ENCODE results near the gene LAMTOR3. TPM values are rescaled to one million over a fixed set of nuclear protein-coding genes. Genes with fewer than 3 reads are reported as not detected.

Gene LAMTOR3
- total and polyA plus RNA-seq, 10 donors = 22.4 to 52.6 (median 37.9) TPM

- intact Hi-C loops (cut with DNase I; ENCODE audit: low total_unique reads) = no loop called here
- 47 to 55% (median 48%) methylated on average over 5 of the region's 5 CpGs for WGBS, 5 donors
- no peaks in the 10 kb centered on the region for H3K9me3 ChIP-seq
- H3K27ac ChIP-seq = peak overlapping the region in 6 of 8 donors; percentile 10 to 66 (median 41)
- H3K4me3 ChIP-seq = no peak overlapping the region
- DNase-seq = no peak
- peaks cover 0 to 52% (median 16%) of the 10 kb centered on the region in 6 donors for H3K4me1 ChIP-seq
- H3K36me3 ChIP-seq = peaks cover 0 to 47% (median 8%) of the 10 kb centered on the region in 6 donors
- no peaks in the 10 kb centered on the region for H3K27me3 ChIP-seq (replicated peaks in 1 of 7)
- TF ChIP-seq POLR2AphosphoS5 (IDR thresholded peaks at IDR 0.05) (no peak), POLR2A (IDR thresholded peaks at IDR 0.05) (no peak), CTCF (IDR thresholded peaks at IDR 0.05 in 8 of 11, conservative IDR thresholded peaks at IDR 0.05 in 3 of 11) (no peak)
These were observed 32.9 kb downstream of the LAMTOR3 start for GRCh38 chr4:99861120-99861905.

- no peak for TF ChIP-seq POLR2A (IDR thresholded peaks at IDR 0.05)
- TF ChIP-seq POLR2AphosphoS5 (IDR thresholded peaks at IDR 0.05) = no peak
- no peak for TF ChIP-seq CTCF (IDR thresholded peaks at IDR 0.05 in 8 of 11, conservative IDR thresholded peaks at IDR 0.05 in 3 of 11)
- WGBS, 5 donors = 70 to 81% (median 74%) methylated on average over 2 of the region's 2 CpGs
- H3K4me1 ChIP-seq = peaks cover 0 to 60% (median 24%) of the 10 kb centered on the region in 6 donors
- H3K4me3 ChIP-seq = no peak overlapping the region
- H3K9me3 ChIP-seq = no peaks in the 10 kb centered on the region
- no peak for DNase-seq
- intact Hi-C loops (cut with DNase I; ENCODE audit: low total_unique reads) = no loop called here
- peak overlapping the region in 2 of 8 donors; percentile 63 to 66 for H3K27ac ChIP-seq
- peaks cover 0 to 40% (median 6%) of the 10 kb centered on the region in 6 donors for H3K36me3 ChIP-seq
- H3K27me3 ChIP-seq (replicated peaks in 1 of 7) = no peaks in the 10 kb centered on the region
These were observed 33.7 kb downstream of the LAMTOR3 start for GRCh38 chr4:99860521-99860920.

- Histone ChIP-seq H3K9me3 (no peaks in the 10 kb centered on the region), H3K36me3 (peaks cover 0 to 34% (median 3%) of the 10 kb centered on the region in 6 donors), H3K27me3 (replicated peaks in 1 of 7) (no peaks in the 10 kb centered on the region), H3K4me3 (no peak overlapping the region), H3K4me1 (peaks cover 0 to 69% (median 32%) of the 10 kb centered on the region in 6 donors), H3K27ac (peak overlapping the region in 3 of 8 donors; percentile 9 to 66 (median 51))
- WGBS, 5 donors = 59 to 84% (median 76%) methylated on average over 2 of the region's 2 CpGs
- DNase-seq = peak; percentile 67
- intact Hi-C loops (cut with DNase I; ENCODE audit: low total_unique reads) = no loop called here
- no peak for TF ChIP-seq CTCF (IDR thresholded peaks at IDR 0.05 in 8 of 11, conservative IDR thresholded peaks at IDR 0.05 in 3 of 11)
- TF ChIP-seq POLR2AphosphoS5 (IDR thresholded peaks at IDR 0.05) = peak in 2 of 3 donors; percentile 29 to 42
- TF ChIP-seq POLR2A (IDR thresholded peaks at IDR 0.05) = no peak
These were observed 34.6 kb downstream of the LAMTOR3 start for GRCh38 chr4:99859618-99860017.

GRCh38 chr4:99857307-99857706 is 36.9 kb downstream of the LAMTOR3 start:
- TF ChIP-seq CTCF (IDR thresholded peaks at IDR 0.05 in 8 of 11, conservative IDR thresholded peaks at IDR 0.05 in 3 of 11) = no peak
- TF ChIP-seq POLR2A (IDR thresholded peaks at IDR 0.05) = no peak
- TF ChIP-seq POLR2AphosphoS5 (IDR thresholded peaks at IDR 0.05) = no peak
- Histone ChIP-seq H3K27ac (peak overlapping the region in 7 of 8 donors; percentile 72 to 90 (median 77)), H3K9me3 (no peaks in the 10 kb centered on the region), H3K4me3 (peak overlapping the region in 1 of 8 donors; percentile 36), H3K4me1 (peaks cover 0 to 78% (median 36%) of the 10 kb centered on the region in 6 donors), H3K27me3 (replicated peaks in 1 of 7) (no peaks in the 10 kb centered on the region), H3K36me3 (peaks cover 0 to 31% (median 2%) of the 10 kb centered on the region in 6 donors)
- WGBS, 5 donors = 31 to 44% (median 34%) methylated on average over 3 of the region's 3 CpGs
- intact Hi-C loops (cut with DNase I; ENCODE audit: low total_unique reads) = no loop called here
- DNase-seq = no peak

Data from spleen (tissue), 11 donors.